Subcutaneous abdominal adipose tissue (tissue), 5 donors: ENCODE results near the gene EPM2AIP1.

Source experiments
- H3K27ac ChIP-seq: one replicate; pipeline ENCODE4 v1.7.0; 2013; ENCODE audit warnings: low read depth, mild to moderate bottlenecking, inconsistent platforms, low read length, moderate library complexity
- H3K27me3 ChIP-seq, 5 donors: one replicate each; pipeline ENCODE4 v1.7.0; 2013; ENCODE audit warnings: low read length in 5 of 5, inconsistent platforms in 1 of 5; ENCODE audit not compliant: control insufficient read depth in 5 of 5, insufficient read depth in 4 of 5
- H3K36me3 ChIP-seq, 5 donors: one replicate each; pipeline ENCODE4 v1.7.0; 2013; ENCODE audit warnings: low read length in 5 of 5; ENCODE audit not compliant: control insufficient read depth in 5 of 5, insufficient read depth in 5 of 5
- H3K4me1 ChIP-seq, 5 donors: one replicate each; pipeline ENCODE4 v1.7.0; 2013; ENCODE audit warnings: low read length in 5 of 5, mild to moderate bottlenecking in 3 of 5, moderate library complexity in 1 of 5; ENCODE audit not compliant: control insufficient read depth in 5 of 5, insufficient read depth in 5 of 5
- H3K4me3 ChIP-seq, 5 donors: one replicate each; pipeline ENCODE4 v1.7.0; 2013; ENCODE audit warnings: low read length in 5 of 5, low read depth in 1 of 5
- H3K9ac ChIP-seq, 5 donors: one replicate each; pipeline ENCODE4 v1.7.0; 2013; ENCODE audit warnings: low read length in 5 of 5, mild to moderate bottlenecking in 4 of 5, moderate library complexity in 3 of 5
- H3K9me3 ChIP-seq, 5 donors: one replicate each; pipeline ENCODE4 v1.7.0; 2013; ENCODE audit warnings: low read length in 5 of 5; ENCODE audit not compliant: control insufficient read depth in 5 of 5
- donor health status: healthy.
- donor health status: healthy.
- donor health status: healthy.
- donor health status: healthy.
- donor health status: healthy.

Gene EPM2AIP1

DNA sequence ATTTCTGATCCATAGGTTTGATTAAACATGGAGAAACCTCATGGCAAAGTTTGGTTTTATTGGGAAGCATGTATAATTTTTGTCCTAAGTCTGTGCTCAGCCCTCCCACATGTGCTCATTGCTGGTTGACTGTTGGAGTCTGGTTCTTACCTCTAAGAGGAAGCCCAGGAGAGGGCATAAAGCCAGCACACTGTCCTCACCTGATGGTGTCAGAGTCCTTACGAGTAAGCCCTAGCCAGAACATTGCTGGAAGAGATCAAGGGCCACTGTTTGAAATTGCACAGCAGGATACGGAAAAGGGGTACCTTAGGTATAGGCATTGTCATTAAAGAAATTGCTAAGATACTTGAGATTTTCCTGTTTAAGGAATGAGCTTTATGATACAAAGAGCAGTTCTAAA lies 21.7 kb upstream of the EPM2AIP1 start:
- Histone ChIP-seq H3K4me3 (no peak overlapping the region), H3K27me3 (no peaks in the 10 kb centered on the region), H3K9ac (no peak overlapping the region), H3K27ac (no peak overlapping the region), H3K4me1 (no peaks in the 10 kb centered on the region), H3K36me3 (peaks cover 50 to 77% (median 60%) of the 10 kb centered on the region in 5 donors), H3K9me3 (no peaks in the 10 kb centered on the region)

- Histone ChIP-seq H3K9me3 (no peaks in the 10 kb centered on the region), H3K27me3 (no peaks in the 10 kb centered on the region), H3K4me1 (peaks cover 2 to 50% (median 48%) of the 10 kb centered on the region in 5 donors), H3K36me3 (peaks cover 13 to 24% (median 20%) of the 10 kb centered on the region in 5 donors), H3K27ac (peak within 1 kb of the TSS; percentile 98), H3K9ac (peak within 1 kb of the TSS; percentile 86 to 97 (median 94)), H3K4me3 (peak within 1 kb of the TSS; percentile 84 to 99 (median 89))
These were observed 674 bp upstream of the EPM2AIP1 start, which contains the start of gene MLH1 for GRCh38 chr3:36993326-36994283. MLH1 (plus strand) TSS chr3:36993518; CDS start chr3:36993548, 30 bp downstream.

- peaks cover 2 to 57% (median 57%) of the 10 kb centered on the region in 5 donors for H3K4me1 ChIP-seq
These were observed 767 bp downstream of the EPM2AIP1 start for GRCh38 chr3:36991923-36992805.

GRCh38 chr3:36991147-36991546 lies 1.8 kb downstream of the EPM2AIP1 start:
- Histone ChIP-seq H3K36me3 (peaks cover 7 to 19% (median 15%) of the 10 kb centered on the region in 5 donors), H3K27me3 (no peaks in the 10 kb centered on the region), H3K27ac (peak overlapping the region; percentile 98), H3K9me3 (no peaks in the 10 kb centered on the region), H3K4me1 (peaks cover 2 to 57% (median 57%) of the 10 kb centered on the region in 5 donors), H3K4me3 (peak overlapping the region in 3 of 5 donors; percentile 85 to 91 (median 89)), H3K9ac (peak overlapping the region in 2 of 5 donors; percentile 94 to 97)

More at GRCh38 chr3:36991923-36992805, 767 bp downstream of the EPM2AIP1 start:
- H3K4me3 ChIP-seq = peak overlapping the region; percentile 84 to 98 (median 89)
- H3K27ac ChIP-seq = peak overlapping the region; percentile 98
- peaks cover 9 to 21% (median 15%) of the 10 kb centered on the region in 5 donors for H3K36me3 ChIP-seq
- H3K9ac ChIP-seq = peak overlapping the region; percentile 86 to 97 (median 94)
- no peaks in the 10 kb centered on the region for H3K27me3 ChIP-seq
- H3K9me3 ChIP-seq = no peaks in the 10 kb centered on the region

GRCh38 chr3:36989568-36989967 lies 3.4 kb downstream of the EPM2AIP1 start:
- peak overlapping the region in 2 of 5 donors; percentile 50 to 55 for H3K9ac ChIP-seq
- peaks cover 2 to 56% (median 56%) of the 10 kb centered on the region in 5 donors for H3K4me1 ChIP-seq

GRCh38 chr3:36989005-36989404 lies 3.9 kb downstream of the EPM2AIP1 start:
- H3K9ac ChIP-seq = peak overlapping the region in 3 of 5 donors; percentile 48 to 55 (median 50)
- H3K27me3 ChIP-seq = no peaks in the 10 kb centered on the region
- H3K4me3 ChIP-seq = peak overlapping the region in 2 of 5 donors; percentile 37 to 42
- peaks cover 2 to 51% (median 50%) of the 10 kb centered on the region in 5 donors for H3K4me1 ChIP-seq
- peaks cover 26 to 41% (median 32%) of the 10 kb centered on the region in 5 donors for H3K36me3 ChIP-seq
- H3K9me3 ChIP-seq = no peaks in the 10 kb centered on the region
- H3K27ac ChIP-seq = no peak overlapping the region

More at GRCh38 chr3:36989568-36989967, 3.4 kb downstream of the EPM2AIP1 start:
- Histone ChIP-seq H3K36me3 (peaks cover 20 to 35% (median 28%) of the 10 kb centered on the region in 5 donors), H3K27me3 (no peaks in the 10 kb centered on the region), H3K9me3 (no peaks in the 10 kb centered on the region), H3K27ac (no peak overlapping the region), H3K4me3 (peak overlapping the region in 2 of 5 donors; percentile 37 to 42)

- Histone ChIP-seq H3K4me1 (peaks cover 2 to 48% (median 47%) of the 10 kb centered on the region in 5 donors), H3K27me3 (no peaks in the 10 kb centered on the region), H3K4me3 (no peak overlapping the region), H3K9me3 (no peaks in the 10 kb centered on the region), H3K27ac (no peak overlapping the region), H3K9ac (no peak overlapping the region), H3K36me3 (peaks cover 33 to 47% (median 37%) of the 10 kb centered on the region in 5 donors)
These were observed 4.6 kb downstream of the EPM2AIP1 start for GRCh38 chr3:36988356-36988755.

GRCh38 chr3:36981006-36981405 lies 11.9 kb downstream of the EPM2AIP1 start:
- H3K9ac ChIP-seq = no peak overlapping the region
- peaks cover 0 to 5% (median 0%) of the 10 kb centered on the region in 5 donors for H3K9me3 ChIP-seq
- H3K4me3 ChIP-seq = no peak overlapping the region
- H3K36me3 ChIP-seq = peaks cover 27 to 43% (median 40%) of the 10 kb centered on the region in 5 donors
- H3K4me1 ChIP-seq = no peaks in the 10 kb centered on the region
- H3K27ac ChIP-seq = no peak overlapping the region
- H3K27me3 ChIP-seq = no peaks in the 10 kb centered on the region

GRCh38 chr3:36973139-36973538 lies 19.8 kb downstream of the EPM2AIP1 start:
- no peak overlapping the region for H3K27ac ChIP-seq
- H3K36me3 ChIP-seq = peaks cover 0 to 6% (median 5%) of the 10 kb centered on the region in 5 donors
- H3K27me3 ChIP-seq = no peaks in the 10 kb centered on the region
- no peak overlapping the region for H3K4me3 ChIP-seq
- no peaks in the 10 kb centered on the region for H3K9me3 ChIP-seq
- no peak overlapping the region for H3K9ac ChIP-seq
- peaks cover 0 to 3% (median 0%) of the 10 kb centered on the region in 5 donors for H3K4me1 ChIP-seq
